Stimulated activated naive CD8-positive, alpha-beta T cell treated with anti-CD3 and anti-CD28 coated beads, Interleukin-15, Interleukin-2, amounts not matched to agents 100 U/mL and 50 U/mL, for 24 hours (primary cell): Measurements from ENCODE around the gene KRIT1.
A peak's percentile ranks its signal among the peaks of the same experiment; 100 is the strongest.
"Not testable (repeated sequence)": the region's sequence is repeated elsewhere in the genome, so short reads cannot be mapped to it uniquely, and the experiment has no call there.

Experiments
- ATAC-seq: fragments of 150-1000 bp; cut with Tn5 transposase; one replicate; pipeline ENCODE4 v1.10.0; 2021
- DNase-seq: peaks from one replicate; pipeline ENCODE4 v3.0.0; 2021

The KRIT1 gene

DNA sequence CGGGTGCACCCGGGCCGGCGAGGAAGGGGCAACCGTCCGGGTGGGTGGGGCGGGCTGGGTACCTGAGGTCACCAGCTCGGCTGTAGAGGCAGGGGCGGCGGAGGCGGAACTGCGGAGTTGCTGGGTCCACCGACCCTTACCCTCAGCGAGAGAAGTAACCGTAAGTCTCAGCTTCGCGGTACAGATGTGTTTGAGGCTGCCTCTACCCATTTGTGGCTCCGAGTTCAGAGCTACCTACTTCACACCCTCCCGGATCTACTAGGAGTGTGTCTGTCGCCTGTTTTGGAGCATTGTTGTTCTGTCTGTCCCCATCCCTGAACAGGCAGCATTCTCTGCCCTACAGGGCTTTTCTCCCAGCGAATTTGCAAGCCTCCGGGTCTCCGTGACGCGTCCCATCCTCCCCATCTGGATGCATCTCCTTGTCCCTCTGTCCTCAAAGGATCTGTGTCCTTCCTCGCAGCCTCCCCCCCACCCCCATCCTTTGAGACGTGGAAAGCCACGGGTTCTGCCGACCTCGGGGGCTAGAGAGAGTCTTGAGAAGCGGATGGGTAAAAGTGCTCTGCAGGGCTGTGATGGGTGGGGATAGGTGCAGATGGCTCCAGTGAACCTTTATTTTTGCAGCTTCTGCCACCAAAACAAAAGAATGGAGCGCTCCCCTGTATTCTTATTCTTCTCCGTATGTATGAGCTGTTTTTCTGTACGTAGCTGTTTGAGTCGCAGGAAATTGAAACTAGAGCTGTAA lies 817 bp upstream of the KRIT1 start:
- peak; percentile 31 for ATAC-seq

DNA sequence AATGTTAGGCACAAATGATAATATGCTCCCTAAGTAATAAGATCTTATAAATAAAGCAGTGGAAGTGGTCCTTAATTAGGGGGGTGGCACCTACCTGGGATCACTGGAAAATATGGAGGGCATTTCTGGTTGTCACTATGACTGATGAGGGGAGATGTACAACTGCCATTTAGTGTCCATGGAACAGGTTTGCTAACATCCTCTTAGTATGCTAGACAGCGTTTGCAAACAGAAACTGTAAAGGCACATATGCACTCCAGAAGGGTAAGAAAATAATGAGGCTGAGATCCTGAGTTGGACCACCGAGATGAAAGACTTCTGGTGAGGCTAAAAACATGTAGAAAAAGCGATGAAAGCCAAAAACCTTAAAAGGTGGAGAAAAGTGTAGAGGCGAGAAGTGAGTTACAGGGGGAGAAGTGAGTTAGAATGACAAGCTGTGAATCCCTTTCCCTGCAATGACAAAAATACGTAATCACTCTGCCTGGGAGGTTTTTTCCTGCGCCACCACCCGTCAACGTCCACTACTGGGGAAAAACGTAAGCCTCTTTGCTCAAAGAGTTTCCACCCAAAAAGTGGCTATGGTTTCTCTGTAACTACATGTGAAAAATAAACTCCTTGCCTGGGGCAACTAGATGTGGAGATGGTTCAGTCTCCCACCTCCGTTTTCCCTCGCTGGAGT lies 767 bp downstream of the KRIT1 start:
- no peak for ATAC-seq
- no peak for DNase-seq

More for the DNA sequence above, 817 bp upstream of the KRIT1 start:
- peak; percentile 23 for DNase-seq

DNA sequence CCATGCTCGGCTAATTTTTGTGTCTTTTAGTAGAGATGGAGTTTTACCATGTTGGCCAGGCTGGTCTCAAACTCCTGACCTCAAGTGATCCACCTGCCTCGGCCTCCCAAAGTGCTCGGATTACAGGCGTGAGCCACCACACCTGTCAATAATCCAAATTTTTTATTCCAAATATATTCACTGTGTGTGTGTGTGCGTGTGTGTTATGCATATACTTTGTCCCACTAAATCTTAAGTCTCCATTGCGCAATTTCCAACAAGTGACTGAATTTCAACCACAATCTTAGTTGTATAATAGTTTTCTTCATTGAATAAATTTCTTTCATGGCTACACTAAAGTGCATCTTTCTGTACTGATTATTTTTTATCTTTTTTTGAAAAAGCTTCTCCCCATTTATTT lies 2.7 kb downstream of the KRIT1 start:
- ATAC-seq = no peak
- no peak for DNase-seq

GRCh38 chr7:92230547-92230946 lies 15.2 kb downstream of the KRIT1 start:
- DNase-seq (no peak), ATAC-seq (no peak)

- no peak for ATAC-seq
- DNase-seq = no peak
Measured at GRCh38 chr7:92228742-92229141, 17.0 kb downstream of the KRIT1 start.

GRCh38 chr7:92228100-92228499 lies 17.6 kb downstream of the KRIT1 start:
- DNase-seq (no peak), ATAC-seq (peak; percentile 92)

DNA sequence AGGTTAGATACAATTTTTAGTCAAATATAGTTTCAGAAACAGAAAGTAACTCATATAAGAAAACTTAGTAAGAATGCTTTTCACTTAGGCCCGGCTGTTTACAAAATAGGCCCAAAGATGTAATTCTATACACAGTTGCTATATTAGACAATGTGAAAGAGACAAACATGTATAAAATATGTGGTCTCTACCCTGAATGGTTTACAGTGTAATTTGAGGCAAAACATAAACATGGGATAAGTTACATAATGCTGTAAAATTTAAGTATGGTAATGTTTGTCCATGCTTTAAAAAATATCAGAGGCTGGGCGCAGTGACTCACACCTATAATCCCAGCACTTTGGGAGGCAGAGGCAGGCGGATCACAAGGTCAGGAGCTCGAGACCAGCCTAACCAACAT lies 18.7 kb downstream of the KRIT1 start:
- DNase-seq (no peak), ATAC-seq (no peak)

DNA sequence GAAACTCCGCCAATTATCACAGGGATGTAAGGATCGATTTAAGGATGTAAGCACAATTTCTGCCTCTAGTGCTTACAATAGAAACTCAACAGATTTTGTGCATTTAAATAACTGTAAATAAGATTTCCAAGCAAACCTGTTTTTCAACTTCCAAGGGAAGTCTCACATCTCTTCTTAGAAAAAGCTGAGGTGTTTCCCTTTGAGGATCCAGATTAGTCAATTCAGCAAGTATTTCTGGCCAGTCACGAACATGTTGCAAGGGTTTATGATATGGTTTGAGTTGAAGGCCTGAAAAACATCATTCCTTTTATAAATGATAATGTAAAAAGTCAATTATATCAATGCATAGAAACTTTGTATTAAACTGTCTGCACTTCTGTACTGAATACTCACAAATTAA lies 23.9 kb downstream of the KRIT1 start:
- DNase-seq (no peak), ATAC-seq (no peak)

DNA sequence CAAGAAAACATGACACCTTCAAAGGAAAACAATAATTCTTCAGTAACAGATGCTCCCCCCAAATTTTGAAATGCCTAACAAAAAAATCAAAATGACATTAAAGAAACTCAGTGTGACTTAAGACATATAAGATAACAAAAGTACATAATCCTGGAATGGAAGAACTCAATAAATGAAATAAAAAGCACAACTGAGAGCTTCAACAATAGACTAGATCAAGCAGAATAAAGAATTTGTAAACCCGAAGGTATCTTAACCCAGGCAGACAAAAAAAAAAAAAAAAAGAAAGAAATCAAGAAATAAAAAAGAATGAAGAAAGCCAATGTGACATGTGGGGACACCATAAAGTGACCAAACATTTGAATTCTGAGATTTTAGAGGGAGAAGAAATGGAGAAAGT lies 39.0 kb downstream of the KRIT1 start:
- no peak for DNase-seq
- ATAC-seq = no peak

DNA sequence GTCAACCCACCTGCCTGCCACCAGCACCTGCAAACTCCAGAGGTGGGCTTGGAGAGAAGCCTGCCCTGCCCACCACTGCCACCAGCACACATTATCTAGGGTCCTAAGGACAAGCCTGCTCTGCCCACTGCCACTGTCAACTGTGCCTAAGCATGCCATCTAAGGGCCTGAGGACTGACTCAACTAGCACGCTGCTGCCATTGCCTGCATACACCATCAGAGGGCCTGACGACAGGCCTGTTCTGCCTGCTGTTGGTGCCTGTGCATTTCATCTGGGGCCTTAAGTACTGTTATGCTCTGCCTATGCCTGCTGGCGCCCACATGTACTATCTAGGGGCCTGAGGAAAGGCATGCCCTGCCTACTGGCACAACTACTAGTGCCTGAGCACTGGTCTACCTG lies 39.7 kb downstream of the KRIT1 start:
- ATAC-seq (no peak), DNase-seq (no peak)

GRCh38 chr7:92200791-92201190 lies 44.9 kb downstream of the KRIT1 start:
- DNase-seq (no peak), ATAC-seq (no peak)

GRCh38 chr7:92192326-92192725 lies 53.4 kb downstream of the KRIT1 start:
- no peak for DNase-seq
- no peak for ATAC-seq

DNA sequence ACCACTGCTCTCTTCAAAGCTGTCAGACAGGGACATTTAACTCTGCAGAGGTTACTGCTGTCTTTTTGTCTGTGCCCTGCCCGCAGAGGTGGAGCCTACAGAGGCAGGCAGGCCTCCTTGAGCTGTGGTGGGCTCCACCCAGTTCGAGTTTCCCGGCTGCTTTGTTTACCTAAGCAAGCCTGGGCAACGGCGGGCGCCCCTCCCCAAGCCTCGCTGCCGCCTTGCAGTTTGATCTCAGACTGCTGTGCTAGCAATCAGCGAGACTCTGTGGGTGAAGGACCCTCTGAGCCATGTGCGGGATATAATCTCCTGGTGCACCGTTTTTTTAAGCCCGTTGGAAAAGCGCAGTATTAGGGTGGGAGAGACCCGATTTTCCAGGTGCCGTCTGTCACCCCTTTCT lies 56.5 kb downstream of the KRIT1 start:
- DNase-seq, ATAC-seq: not testable (repeated sequence)

DNA sequence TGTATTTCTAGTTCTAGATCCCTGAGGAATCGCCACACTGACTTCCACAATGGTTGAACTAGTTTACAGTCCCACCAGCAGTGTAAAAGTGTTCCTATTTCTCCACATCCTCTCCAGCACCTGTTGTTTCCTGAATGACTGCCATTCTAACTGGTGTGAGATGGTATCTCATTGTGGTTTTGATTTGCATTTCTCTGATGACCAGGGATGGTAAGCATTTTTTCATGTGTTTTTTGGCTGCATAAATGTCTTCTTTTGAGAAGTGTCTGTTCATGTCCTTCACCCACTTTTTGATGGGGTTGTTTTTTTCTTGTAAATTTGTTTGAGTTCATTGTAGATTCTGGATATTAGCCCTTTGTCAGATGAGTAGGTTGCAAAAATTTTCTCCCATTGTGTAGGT lies 61.4 kb downstream of the KRIT1 start:
- ATAC-seq, DNase-seq: not testable (repeated sequence)

DNA sequence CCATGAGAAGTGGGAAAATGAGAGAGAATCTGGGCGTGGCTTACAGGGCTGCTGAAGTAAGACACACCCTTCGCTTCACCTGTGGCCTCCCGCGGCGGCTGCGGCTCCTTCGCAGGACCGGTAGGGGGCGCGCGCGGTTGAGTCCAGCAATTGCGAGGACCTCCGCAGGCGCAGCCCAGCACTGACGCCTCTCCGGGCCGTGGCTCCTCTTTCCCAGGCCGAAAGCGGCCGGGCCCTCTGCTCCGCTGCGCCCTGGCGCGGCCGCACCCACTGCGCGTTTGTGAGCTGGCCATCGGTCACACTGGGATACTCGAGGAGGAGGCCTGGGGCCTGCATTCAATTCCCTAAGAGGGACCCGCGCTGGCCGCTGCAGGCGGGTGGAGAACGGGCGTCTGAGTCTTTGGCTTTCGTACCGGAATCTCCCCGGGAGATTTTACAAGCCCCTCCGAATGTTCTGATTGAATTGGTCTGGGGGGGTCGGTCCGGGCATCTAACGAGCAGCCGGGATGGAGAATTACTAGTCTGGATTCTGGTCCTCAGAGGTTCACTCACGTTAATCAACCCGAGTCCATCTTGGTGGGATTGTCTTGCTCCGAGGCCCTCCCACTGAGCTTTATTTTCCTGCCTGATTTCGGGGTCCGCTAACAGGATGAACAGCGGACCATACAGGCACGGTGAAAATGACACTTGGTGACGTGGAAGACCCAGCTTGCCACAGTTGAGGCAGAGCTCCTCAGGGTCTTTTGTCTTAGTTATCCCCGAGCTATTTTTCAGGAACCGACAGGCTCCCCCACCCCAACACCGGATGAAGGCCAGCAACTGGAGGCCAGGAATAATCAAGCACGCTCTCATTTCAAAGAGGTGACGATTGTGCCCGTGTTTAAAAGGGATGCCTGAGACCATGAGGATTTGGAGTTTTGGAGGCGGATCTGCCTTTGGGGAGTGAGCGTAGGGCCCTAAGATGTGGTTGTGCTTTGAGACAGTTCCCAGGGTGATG lies 66.5 kb downstream of the KRIT1 start, which contains the start of gene LRRD1:
LRRD1 (minus strand) TSS at position 215 of the 997 bp plus-strand sequence. CDS start 13,940 bp downstream, outside the sequence.
- peak; percentile 100 for ATAC-seq
- DNase-seq = peak; percentile 95

DNA sequence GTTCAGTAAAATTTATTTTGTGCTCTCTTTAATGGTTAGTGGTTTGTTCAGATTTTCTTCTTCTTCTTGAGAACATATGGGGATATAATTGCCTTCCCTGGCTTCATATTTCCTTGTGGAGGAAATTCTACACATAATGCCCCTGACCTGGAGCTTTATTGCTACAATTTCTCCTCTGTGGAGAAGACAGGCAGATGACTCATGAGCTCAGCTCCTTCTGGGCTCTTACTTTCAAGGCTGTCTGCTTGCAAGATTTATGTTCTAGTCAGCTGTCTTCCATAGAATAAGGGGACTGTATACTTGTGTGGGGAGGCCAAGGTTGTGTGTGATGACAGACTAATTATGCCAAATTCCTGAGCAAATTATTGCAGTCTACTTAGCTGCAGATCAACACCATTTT lies 68.4 kb downstream of the KRIT1 start:
- DNase-seq = no peak
- no peak for ATAC-seq

GRCh38 chr7:92169529-92169928 lies 76.2 kb downstream of the KRIT1 start:
- not testable (repeated sequence) for DNase-seq, ATAC-seq

DNA sequence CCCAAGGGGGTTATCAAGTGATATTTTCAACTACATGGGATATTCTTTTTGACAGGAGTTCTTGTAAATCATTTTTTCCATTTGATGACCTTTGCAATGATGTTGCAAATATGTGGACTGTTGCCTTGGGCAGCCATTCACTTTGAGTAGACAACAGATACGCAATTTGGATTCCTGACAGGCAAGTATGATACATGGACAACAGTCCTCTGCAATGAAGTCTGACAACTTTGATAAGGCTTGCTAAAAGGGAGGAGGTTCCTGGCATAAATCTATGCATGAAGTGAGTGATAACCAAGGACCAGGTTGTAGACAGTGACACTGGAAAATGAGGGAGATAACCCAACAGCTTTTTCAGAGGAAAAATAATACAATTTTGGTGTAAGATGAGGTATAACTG lies 84.4 kb downstream of the KRIT1 start:
- no peak for DNase-seq

GRCh38 chr7:92158660-92159575 lies 86.8 kb downstream of the KRIT1 start:
- no peak for DNase-seq
- no peak for ATAC-seq

More for the DNA sequence above, 84.4 kb downstream of the KRIT1 start:
- ATAC-seq = no peak

- no peak for DNase-seq
- ATAC-seq = no peak
Measured at GRCh38 chr7:92156990-92157389, 88.7 kb downstream of the KRIT1 start.

GRCh38 chr7:92155108-92155739 lies 90.5 kb downstream of the KRIT1 start:
- ATAC-seq (no peak), DNase-seq (no peak)
